Fibroblast of villous mesenchyme (primary cell): ENCODE data around the gene SMARCAD1. TPM values are rescaled to one million over a fixed set of nuclear protein-coding genes. Genes with fewer than 3 reads are reported as not detected.
"Not testable (repeated sequence)": the region's sequence is repeated elsewhere in the genome, so short reads cannot be mapped to it uniquely, and the experiment has no call there.

Experiments
- DNase-seq: peaks from one replicate; pipeline ENCODE4 v3.0.0-alpha.2; 2010; ENCODE audit warnings: low read depth
- H3K4me3 ChIP-seq: 2 replicates; pipeline ENCODE4 v1.5.1; 2011; ENCODE audit warnings: low read depth, mild to moderate bottlenecking, low read length
- CTCF ChIP-seq: IDR thresholded peaks from 2 replicates; pipeline ENCODE4 v1.5.1; 2012; ENCODE audit warnings: low read depth, mild to moderate bottlenecking, low read length; ENCODE audit not compliant: insufficient read depth
- total RNA-seq: library from RNA; depleted of rRNA; stranded (reverse); fragments of >200 nt; gene quantifications from 2 replicates; pipeline ENCODE4 v1.2.3, GENCODE V29; 2012

The SMARCAD1 gene
- total RNA-seq, 1 donor = 56.1 TPM

DNA sequence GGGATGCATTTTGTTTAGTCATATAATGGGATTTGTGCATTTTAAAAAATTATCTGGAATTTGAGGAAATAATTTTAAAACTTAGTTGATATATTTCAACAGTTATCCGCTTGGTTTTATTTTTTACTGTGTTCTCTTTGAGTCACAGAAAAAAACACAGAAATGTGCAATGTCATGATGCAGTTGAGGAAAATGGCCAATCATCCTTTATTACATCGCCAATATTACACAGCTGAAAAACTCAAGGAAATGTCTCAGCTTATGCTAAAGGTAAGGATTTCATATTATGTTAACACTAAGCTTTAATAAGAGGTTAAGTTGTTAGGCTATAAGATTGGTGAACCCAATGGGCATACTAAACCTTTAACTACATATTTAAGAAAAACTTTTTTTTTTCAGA is 71.1 kb downstream of the SMARCAD1 start:
- TF ChIP-seq CTCF = no peak
- no peak for DNase-seq
- H3K4me3 ChIP-seq = no peak overlapping the region

DNA sequence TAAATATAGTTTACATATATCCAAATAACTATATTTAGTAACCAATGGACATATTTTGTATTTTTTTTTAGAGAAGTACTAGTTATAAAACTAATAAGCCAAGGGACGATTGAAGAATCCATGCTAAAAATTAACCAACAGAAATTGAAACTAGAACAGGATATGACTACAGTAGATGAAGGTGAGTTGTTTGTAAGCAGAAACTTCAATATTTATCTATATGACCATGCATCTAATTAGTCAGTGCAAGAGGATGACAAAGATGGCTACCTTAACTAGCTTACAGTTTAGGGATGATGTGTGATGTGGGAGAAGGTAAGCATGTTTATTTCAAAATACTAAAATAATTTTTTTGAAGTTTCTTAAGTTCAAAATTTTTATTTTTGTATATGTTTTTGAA is 77.2 kb downstream of the SMARCAD1 start:
- no peak for DNase-seq
- H3K4me3 ChIP-seq = no peak overlapping the region
- no peak for TF ChIP-seq CTCF

DNA sequence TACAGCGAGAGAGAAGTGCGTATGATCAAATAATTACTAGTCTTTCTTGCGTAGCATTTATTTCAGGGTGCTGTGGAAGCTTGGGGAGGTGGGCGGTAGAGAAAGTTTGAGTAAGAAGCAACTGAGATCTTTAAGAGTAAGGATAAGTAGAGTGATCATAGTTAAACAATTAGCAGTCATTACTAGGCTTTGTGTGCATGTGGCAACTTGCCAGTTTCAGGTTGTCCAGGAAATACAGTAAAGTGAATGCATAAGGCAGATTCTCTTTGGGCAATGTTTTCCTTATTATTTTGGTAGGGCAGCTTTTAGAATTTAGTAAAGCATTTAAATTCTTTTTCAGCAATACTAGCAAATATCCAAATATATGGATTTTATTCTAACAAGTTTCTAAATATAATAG is 78.0 kb downstream of the SMARCAD1 start:
- DNase-seq = no peak
- H3K4me3 ChIP-seq = no peak overlapping the region
- TF ChIP-seq CTCF = no peak

GRCh38 chr4:94290245-94290644 is 82.6 kb downstream of the SMARCAD1 start:
- no peak for TF ChIP-seq CTCF
- H3K4me3 ChIP-seq = no peak overlapping the region
- DNase-seq = no peak

DNA sequence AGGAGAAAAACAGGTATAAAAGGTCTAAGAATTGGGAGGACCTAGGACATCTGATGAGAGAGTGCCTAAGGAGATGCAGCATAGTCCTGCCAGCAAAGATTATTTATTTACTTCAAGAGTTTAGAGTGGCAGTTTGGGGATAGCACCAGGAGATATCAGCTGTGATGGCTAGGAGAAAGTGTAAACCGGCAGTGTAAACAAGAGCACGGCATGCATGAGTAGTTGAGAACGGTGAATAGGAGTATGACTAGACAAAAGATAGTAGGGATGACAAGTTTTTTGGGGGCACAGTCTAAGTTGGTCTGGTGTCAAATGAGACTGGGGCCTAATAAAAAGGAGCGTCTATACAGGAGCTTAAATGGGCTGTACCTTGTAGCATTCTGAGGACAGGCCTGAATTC is 86.3 kb downstream of the SMARCAD1 start:
- H3K4me3 ChIP-seq, DNase-seq: not testable (repeated sequence)

- not testable (repeated sequence) for DNase-seq, H3K4me3 ChIP-seq
Measured at GRCh38 chr4:94295473-94295872, 87.8 kb downstream of the SMARCAD1 start.

DNA sequence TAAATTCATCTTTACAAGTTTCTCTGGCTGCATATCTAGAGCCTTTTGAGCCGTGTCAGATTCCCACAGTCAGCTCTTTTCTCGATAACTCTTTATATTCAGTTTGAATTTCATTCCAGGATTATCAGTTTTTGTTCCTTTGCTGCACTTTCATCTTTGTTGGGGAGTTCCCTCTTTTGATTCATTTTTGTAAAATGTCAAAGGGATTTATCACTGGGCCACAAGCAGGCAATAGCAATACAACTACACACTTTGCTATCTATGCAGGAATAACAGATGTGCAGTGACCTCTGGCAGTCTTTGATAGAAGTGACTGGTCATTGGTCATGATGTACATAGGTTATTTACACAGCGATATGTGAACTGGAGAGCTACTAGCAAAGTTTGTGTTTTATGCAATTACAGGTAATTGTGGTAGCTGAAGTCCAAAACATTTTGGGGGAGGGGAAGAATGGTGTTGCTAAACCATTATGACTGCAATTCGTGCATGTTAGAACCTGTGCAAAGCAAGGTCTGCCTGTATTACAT is 91.1 kb downstream of the SMARCAD1 start:
- no peak overlapping the region for H3K4me3 ChIP-seq
- TF ChIP-seq CTCF = no peak
- no peak for DNase-seq

DNA sequence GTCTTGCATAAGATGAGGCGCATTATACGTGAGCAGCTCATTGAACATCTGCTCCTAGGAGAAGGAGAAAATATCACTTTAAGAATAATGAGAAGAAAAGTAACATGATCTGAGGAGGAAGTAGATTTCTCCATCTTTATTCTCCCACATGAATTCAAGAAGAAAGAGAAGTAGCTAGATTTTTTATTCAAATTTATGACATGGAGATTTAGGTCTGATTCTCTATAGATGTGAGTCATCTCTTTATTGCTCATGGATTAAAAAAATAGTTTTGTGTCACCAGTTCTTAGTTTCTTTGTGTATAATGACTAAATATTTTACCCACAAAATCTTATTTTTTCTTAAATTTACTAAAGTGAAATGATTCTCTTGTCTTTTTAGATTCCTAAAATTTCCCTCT is 94.5 kb downstream of the SMARCAD1 start:
- H3K4me3 ChIP-seq = no peak overlapping the region
- no peak for DNase-seq
- no peak for TF ChIP-seq CTCF
